ENCODE measurements around the gene CA10. TPM values are rescaled to one million over a fixed set of nuclear protein-coding genes. Genes with fewer than 3 reads are reported as not detected.

CA10 gene
- polyA plus RNA-seq, 1 donor: 14.7 TPM

GRCh38 chr17:51765282-51766135 lies 393.0 kb downstream of the CA10 start:
- no peak for DNase-seq

- peak; percentile 69 for DNase-seq
These were observed 394.0 kb downstream of the CA10 start for GRCh38 chr17:51764387-51764971.

GRCh38 chr17:51763058-51763457 lies 395.5 kb downstream of the CA10 start:
- no peak for DNase-seq

- no peak for DNase-seq
These were observed 397.4 kb downstream of the CA10 start for GRCh38 chr17:51761105-51761504.

GRCh38 chr17:51759260-51759659 lies 399.3 kb downstream of the CA10 start:
- DNase-seq: no peak

GRCh38 chr17:51751072-51751471 lies 407.4 kb downstream of the CA10 start:
- DNase-seq: no peak

- no peak for DNase-seq
These were observed 409.5 kb downstream of the CA10 start for GRCh38 chr17:51748749-51749604.

GRCh38 chr17:51746421-51746820 lies 412.1 kb downstream of the CA10 start:
- no peak for DNase-seq

GRCh38 chr17:51745993-51746392 lies 412.5 kb downstream of the CA10 start:
- no peak for DNase-seq

GRCh38 chr17:51743477-51743876 lies 415.0 kb downstream of the CA10 start:
- DNase-seq: no peak

GRCh38 chr17:51742571-51742970 lies 415.9 kb downstream of the CA10 start:
- DNase-seq: no peak

GRCh38 chr17:51741458-51741857 lies 417.1 kb downstream of the CA10 start:
- DNase-seq: no peak

- DNase-seq: no peak
These were observed 418.0 kb downstream of the CA10 start for GRCh38 chr17:51740531-51740930.

- no peak for DNase-seq
These were observed 419.1 kb downstream of the CA10 start for GRCh38 chr17:51739245-51739886.

- DNase-seq: no peak
These were observed 422.2 kb downstream of the CA10 start for GRCh38 chr17:51736356-51736755.

- no peak for DNase-seq
These were observed 423.5 kb downstream of the CA10 start for GRCh38 chr17:51734976-51735375.

GRCh38 chr17:51734462-51734861 lies 424.1 kb downstream of the CA10 start:
- DNase-seq: no peak

GRCh38 chr17:51733166-51733565 lies 425.3 kb downstream of the CA10 start:
- no peak for DNase-seq

- DNase-seq: no peak
These were observed 426.4 kb downstream of the CA10 start for GRCh38 chr17:51731941-51732722.

- no peak for DNase-seq
These were observed 428.0 kb downstream of the CA10 start for GRCh38 chr17:51730303-51731050.

GRCh38 chr17:51725185-51725584 lies 433.3 kb downstream of the CA10 start:
- no peak for DNase-seq
